HG03521 (cell line): ENCODE results near the gene VSTM2L.
"Not testable (repeated sequence)": the region's sequence is repeated elsewhere in the genome, so short reads cannot be mapped to it uniquely, and the experiment has no call there.

ENCODE experiments used
- ATAC-seq: cut with Tn5 transposase; IDR thresholded peaks from one replicate; pipeline ENCODE4 v1.9.1; 2021; ENCODE audit warnings: mild to moderate bottlenecking, moderate library complexity; ENCODE audit not compliant: unreplicated experiment

VSTM2L gene, protein sequence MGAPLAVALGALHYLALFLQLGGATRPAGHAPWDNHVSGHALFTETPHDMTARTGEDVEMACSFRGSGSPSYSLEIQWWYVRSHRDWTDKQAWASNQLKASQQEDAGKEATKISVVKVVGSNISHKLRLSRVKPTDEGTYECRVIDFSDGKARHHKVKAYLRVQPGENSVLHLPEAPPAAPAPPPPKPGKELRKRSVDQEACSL

DNA sequence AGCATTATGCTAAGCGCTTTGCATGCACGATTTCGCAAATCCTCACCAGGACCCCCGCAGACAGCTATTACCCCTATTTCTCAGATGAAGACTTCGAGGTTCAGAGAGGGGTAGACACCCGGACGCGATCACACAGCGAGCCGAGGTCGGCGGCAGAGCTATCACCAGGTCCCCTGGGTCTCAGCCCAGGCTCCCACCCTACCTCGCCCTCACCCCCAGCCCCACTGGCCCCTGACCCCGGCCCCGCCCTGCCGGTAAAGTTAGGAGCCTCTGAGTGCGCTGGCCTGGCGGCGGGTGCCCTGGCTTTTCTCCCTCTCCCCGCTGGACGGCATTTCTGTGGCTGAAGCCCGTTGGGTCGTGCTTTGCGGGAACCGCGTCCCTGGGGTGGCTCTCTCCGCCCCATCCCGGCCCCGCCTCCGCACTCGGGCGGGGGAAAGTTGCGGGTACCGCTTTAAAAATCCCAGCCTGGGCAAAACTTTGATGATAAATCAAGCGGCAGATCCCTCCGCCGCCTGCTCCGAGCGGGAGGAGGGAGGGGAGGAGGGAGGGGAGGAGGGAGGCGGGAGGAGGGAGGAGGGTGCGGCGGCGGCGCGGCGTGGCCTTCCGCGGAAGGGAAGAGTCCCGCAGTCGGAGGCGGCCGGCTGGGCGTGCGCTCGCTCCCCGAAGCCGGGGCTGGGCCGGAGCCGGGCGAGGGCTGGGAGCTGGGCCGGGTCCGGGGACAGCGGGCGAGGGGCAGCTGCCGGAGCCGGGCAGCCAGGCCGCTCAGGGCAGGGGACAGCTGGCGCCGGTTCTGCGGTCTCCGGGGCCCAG is at the start of gene VSTM2L:
TSS of gene VSTM2L (plus strand) at position 624 of the 810 bp plus-strand sequence. CDS start 224 bp downstream, outside the sequence.
- no peak for ATAC-seq

DNA sequence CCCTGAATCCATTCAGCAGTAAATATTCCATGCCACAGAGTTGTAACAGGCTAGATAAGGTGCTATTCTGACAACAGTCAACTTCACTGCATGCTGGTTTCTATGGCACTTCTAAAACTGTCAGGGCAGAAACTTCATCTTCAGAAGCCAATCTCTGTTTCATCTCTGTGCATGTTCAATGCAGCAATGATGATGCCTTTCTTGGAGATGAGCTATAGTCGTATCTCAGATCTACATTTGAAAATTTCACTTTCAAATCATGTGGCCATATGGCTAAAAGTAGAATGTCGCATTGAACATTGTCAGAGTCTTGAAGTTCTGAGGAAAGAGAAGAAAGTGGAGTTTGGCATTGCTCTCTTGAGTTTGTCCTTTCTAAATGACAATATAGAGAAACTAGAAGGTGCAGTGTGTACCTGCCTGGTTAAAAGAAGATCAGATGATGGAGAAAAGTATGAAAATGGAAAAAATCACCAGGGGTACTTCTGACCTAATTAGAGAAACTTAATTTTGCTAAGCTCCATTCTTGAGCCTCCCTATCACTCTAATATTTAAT is 49.0 kb upstream of the VSTM2L start:
- peak; percentile 67 for ATAC-seq

DNA sequence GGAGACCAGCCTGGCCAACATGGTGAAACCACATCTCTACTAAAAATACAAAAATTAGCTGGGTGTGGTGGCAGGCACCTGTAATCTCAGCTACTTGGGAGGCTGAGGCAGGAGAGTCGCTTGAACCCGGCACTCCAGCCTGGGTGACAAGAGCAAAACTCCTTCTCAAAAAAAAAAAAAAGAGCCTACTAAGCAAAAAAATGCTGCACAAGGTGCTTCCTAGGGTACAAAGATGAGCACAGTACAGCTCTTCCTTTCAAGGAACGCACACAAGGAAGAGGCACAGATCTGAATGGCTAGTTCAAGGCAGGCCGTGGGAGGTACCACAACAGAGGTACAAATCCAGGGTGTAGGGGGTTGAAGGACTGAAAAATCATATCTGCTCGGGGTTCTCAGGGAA is 46.9 kb upstream of the VSTM2L start:
- not testable (repeated sequence) for ATAC-seq

DNA sequence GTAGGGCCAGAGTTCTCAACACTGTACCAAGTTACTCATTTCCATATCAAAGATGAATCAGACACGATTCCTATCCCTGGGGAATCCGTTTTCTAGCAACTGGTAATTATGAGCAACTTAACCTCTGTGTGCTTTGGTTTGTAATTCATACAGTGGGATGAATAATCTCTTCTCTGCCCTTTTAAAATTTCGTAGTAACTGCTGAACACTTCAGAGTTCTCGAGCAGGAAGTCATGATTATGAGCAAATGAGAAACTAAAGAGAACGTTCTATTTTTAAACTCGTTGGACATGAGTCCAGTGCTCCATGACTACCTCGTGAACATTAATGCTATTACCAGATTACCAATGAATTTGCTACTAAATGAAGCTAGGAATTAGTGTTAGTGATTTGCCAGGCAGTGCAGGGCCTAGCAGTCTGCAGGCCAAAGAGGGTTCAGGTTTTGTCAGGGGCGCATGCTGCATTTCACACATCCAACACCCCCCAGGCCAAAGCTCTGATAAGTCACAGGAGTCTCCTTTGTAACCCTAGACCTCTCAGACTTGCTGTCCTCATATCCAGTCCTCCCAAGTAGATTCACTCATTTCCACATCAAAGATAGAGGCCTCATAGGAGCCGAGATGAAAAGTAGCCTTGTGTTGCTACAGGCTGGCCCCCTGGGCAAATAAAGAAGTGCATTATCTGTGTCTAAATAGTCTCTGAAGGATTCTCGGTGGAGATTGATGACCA is 45.8 kb upstream of the VSTM2L start:
- no peak for ATAC-seq

DNA sequence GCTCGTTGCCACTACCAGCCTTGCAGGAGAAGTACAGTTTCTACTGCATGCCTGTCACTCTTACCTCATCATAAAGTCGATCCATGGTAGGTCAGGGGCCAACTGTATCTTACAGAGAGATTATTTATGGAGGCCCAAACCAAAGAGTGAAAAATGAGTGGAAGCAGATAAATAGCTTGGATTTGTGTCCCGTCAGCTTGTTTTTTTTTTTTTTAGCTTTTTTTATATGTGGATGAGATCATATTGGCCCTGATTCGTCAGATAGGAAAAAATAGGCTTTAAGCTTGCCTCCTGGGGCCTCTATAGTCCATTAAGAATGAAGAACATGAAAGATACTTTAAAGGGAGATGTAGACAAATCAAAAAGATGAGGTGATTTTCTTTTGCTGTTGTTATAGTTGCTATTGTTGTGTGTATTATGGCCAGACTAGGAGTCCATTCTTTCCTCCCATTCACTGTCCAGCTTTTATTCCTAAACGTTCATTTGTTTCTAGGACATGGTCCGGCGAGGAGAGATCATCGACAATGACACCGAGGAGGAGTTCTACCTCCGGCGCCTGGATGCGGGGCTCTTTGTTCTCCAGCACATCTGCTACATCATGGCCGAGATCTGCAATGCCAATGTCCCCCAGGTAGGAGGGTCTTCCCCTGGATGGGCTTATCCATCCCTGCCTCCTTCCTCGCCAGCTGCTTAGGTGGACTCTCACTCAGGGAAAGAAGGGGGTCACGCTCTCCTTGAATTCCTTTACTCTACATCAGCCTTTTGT is 43.3 kb upstream of the VSTM2L start:
- no peak for ATAC-seq

DNA sequence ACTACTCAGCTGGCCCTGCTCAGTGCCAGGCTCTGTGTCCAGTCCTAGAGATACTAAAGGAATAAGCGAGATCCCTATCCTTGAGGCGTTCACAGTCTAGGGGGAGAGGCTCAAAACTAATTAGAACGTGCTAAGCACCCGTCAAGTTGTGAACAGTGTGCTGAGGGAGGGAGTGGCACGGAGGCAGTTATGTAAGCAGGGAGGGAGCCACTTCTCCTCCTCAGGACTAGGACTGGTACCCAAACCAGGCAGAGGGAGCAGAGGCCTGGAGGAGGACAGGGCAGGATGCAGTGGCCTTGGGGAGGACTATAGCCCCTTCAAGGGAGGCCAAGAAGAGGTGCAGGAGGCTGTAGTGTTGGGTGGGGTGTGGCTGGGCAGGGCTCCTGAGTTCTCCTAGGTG is 39.6 kb upstream of the VSTM2L start:
- ATAC-seq = no peak

DNA sequence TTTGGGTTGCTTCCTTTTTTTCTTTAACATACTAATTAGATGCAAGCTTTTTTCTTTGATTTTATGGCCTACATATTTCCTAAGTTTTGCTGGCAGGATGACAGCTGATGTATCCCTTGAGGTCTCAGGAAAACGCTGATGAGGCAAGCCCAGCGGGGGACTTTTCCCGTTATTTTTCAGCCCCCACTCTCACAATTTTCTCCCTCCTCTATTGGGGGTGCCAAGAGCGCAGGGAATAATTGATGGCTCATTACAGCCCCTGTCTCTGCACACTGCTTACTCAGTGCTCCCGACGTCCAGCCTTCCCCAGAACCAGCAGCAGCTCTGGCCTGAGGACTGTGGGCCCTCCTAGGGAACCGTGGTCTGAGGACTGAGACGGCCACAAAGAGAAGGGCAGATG is 38.6 kb upstream of the VSTM2L start:
- no peak for ATAC-seq

DNA sequence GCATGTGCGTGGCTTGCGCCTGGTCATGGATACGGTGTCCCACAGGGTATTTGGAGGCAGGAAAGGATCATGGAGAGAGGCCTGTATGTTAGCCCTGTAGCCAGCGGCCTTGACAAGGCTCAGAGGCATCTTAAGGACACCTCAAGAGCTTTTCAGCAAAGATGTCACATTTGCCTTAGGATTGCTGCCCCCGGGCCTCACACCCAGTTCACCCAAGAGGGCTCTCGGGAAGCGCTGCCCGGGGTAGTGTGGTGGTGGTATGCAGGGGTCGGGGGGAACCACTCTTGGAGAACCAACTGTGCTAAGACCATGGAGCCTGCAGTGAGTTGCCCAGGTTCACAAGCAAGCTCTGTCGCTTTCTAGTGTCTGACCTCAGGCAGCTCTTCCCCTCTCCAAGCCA is 36.9 kb upstream of the VSTM2L start:
- ATAC-seq = no peak

DNA sequence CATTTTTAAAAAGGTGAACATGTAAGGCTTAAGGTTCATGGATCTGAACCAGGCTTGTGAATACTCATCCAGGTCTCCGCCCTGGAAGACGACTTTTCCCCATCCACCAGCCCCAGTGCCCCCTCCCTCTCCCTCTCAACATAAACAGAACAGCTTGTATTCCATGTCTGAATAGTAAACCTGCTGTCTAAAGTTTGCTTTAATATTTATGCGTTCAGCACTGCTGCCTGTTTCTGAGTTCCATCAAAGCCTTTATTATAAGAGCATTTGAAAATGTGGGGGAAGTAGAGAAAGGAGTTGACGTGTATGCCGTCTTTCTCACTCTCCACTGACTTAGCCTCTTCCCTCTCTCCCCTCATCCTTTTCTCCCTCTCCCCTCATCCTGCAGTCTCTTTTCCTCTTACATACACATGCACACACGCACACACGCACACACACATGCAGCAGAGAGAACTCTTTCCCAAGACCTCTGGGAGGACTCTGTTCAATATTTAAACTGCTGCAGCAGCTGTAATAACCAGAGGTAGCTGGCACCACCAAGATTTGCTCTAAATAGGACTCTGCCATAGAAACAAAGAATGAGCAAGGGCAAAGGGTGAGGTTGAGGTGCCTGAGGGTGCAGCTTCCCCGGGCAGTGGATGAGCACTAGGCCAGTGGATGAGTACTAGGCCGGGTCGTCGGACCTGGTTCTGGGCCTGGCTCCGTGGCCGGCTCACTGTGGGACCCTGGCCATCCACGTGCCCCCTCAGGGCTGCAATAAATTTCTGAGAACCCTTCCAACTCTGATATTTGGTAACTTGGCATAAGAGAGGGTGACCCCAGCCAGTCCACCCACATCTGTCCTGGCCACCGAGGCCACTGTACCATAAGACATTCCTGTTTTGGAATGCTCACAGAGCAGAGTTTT is 35.4 kb upstream of the VSTM2L start:
- no peak for ATAC-seq

DNA sequence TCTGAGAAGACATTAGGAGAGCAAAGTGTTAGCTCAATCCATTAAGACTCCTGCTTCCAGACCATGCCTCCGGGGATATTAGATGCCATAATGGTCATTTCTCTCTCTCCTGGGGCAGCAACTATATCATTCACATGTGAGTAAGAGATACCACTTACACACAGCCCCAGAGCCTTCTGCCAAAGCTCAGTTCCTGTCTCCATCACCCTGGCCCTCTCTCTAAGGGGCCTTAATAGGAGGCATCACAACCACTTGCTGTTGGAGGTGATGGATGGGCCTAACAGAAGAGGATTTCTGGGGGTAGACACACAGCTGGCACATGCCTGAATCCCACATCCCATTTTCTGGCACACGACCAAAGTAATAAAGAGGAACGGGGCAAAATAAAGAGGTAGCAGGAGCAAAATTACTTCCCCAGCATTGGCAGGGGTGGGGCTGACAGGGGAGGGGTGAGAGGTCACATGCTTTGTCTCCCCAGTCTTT is 34.0 kb upstream of the VSTM2L start:
- ATAC-seq = no peak

DNA sequence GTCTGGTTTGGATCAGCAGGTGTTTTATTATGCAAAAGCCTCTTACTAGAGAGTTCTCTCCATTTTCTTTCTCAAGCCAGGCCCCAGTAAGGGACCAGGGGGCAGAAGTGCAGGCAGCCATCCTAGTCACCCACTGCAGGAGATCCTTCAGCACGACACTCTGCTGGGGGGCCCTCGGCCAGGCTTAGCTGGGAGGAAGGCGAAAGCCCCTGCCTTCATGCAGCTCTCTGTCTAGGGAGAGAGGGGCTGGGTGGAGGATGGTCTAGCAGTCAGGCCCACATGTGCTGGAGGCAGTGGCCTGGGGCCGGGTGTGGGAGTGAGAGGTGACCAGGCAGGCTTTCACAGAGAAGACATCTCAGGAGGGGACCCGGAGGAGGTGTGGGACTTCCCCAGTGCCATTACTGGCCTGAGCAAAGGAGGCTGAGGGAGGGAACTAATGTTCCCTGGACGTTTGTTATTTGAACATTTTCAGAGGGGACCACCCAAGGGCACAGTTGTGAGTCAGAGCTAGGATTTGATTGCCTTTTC is 33.5 kb upstream of the VSTM2L start:
- no peak for ATAC-seq

DNA sequence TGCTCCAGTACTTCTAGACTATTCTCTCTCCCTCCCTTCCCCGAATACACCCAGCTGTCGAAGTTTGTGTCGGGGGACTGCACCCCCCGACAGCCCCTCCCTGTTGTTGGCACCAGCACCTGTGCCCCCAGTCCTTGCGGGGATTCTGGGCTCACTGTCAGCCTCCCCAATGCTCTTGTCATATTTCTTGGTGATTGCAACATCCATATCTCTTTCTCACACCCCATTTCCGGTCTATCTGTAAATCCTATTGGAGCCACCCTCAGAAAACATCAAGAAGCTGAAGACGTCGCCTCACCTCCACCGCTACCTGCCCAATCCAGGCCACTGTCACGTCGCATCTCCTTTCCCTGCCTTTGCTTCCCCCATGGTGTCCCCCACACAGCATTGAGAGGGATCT is 32.6 kb upstream of the VSTM2L start:
- no peak for ATAC-seq

DNA sequence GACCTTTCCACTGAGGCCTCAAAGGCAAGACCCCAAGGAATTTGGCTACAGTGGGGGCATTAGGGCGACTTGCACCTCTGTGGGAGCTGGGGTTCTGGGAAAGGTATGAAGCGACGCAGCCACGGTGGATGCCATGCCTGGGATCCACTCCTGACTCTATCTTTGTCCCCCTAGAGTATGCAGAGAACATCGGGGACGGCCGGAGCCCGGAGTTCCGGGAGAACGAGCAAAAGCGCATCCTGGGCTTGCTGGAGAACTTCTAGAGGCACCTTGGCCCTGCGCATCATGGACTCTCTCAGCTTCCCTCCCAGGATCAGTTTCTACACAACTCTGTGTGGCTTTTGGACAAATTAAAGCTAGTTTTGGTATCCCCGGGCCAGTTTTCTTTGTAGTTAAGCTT is 31.2 kb upstream of the VSTM2L start:
- ATAC-seq = no peak

DNA sequence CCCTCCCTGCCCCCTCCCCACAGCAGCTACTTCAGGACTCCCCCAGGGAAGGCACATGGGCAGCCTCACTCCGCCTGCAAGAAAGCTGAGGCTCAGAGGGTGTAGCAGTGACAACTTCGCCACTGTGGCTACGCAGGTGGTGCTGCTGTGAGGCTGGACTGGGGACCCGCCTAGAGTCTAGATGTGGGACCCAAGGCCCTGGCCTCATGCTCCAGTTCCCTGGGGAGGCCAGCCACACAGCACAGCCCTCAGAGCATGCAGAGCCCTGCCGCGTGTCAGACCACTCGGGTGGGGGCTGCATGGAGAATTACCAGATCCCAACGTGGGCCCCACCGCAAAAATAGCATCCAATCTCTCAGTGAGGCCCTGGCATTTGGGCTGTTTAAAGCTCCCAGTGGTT is 30.8 kb upstream of the VSTM2L start:
- no peak for ATAC-seq

DNA sequence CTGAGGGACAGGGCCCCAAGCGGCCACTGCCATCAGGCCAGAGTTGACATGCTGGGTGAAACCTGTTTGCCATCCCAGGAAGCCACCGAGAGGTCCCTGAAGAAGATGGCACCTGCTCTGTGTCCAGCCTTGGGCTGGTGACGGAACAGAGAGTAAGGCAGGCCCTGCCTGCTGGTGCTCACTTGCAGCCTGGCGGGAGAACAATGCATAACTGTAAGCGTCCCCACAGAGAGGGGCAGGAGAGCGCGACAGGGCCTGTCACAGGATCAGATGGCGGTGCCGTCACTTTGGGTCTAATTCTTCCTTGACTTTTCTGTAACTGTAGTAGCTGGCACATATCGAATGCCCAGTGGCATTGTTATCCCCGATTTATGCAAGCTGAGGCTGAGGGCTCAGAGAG is 29.0 kb upstream of the VSTM2L start:
- ATAC-seq = no peak

DNA sequence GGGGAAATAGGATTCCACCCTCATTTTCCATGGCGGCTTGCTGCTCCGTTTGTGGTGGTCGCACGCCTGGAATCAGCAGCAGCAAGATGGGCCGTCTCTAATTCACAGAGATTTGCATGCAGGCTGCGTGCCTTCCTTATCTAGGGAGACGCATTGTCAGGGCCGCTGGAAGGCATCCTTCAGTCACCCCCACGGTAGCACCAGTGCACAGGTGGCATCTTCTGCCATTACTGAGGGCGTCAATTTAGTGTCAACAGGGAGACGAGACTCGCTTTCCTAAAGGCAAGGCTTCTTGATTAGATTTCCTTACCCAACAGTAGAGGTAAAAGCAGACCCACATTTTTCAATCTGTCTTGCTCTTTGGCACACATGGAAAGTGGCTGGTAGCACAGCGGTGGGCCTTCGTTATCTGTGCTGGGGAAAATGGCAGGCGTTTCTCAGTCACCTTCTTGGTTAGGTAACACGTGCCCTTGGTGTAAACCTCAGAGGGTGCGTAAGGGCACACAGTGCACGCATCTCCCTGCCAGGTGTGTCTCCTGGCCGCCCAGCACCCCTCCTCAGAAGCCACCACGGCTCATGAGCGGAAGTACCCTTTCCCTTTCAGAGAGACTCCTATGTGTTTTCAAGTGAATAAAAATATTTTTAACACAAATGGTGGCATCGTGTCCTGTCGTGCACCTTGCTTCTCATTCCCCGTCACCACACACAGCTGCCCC is 27.3 kb upstream of the VSTM2L start:
- no peak for ATAC-seq

DNA sequence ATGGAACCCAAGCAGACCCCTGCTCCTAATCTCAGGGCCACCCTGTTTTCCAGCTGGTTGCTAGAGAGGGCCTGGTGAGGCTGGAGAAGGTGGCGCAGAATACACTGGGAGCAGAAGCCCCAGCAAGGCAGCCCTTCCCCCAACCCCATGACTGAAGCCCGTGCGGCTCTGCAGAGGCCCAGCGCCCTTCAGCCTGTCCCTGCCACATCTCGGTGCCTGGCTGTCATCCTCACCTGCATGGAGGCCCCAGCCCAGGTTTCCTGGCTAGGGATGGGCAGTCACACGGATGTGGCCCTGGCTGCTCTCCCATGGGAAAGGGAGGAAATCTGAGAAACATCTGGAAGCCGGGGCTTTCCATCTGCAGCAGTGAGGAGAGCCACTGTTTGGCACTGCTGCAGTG is 26.1 kb upstream of the VSTM2L start:
- no peak for ATAC-seq

DNA sequence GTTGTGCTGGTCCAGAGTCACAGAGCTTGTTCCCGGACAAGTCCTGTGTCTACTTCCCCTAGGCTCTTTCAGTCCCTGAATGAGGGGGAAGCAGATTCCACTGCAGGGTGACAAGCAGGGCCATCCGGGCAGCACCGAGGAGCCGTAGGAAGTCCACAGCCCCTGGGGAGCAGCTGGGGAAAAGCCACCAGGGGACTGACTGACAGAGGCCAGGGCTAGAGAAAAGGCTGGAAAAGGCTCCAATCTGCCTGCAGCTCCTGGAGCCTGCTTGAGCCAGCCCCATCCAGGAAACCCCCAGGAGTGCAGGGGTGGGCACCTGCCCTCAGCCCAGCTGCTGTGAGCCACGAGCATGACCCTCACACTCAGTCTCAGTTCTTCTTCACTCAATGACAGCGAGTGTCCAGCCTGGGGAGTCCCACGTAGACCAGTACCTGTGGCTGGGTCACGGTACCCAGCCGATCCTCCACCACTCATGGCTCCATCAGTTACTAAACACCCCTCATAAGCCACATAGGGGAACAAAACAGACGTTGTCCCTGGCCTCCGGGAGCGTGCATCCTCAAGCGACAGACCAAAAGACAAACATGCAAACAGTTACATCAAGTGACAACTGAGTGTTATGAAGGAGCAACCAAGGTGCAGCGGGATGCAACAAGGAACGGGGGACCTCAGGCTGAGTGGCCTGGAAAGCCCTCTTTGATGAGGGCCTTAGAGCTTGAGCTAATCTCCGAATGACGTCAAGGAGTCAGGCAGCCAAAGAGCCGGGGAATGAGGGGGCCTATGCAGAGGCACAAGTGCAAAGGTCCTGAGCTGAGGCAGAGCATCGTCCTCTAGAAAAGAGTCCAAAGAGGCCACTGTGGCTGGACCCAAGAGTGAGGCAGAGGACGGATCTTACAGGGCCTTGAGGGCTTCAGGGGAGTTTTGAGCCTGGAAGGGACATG is 24.8 kb upstream of the VSTM2L start:
- no peak for ATAC-seq
